Prostate gland (tissue), 1 donor: ENCODE results near the gene ATG4B.

Experiments
- POLR2A ChIP-seq: fragments of 450-650 bp; IDR thresholded peaks from one replicate; pipeline ENCODE4 v1.6.1; 2016; ENCODE audit warnings: antibody characterized with exemption, mild to moderate bottlenecking
- POLR2AphosphoS5 ChIP-seq: sonication (generic); formaldehyde crosslinking; IDR thresholded peaks from one replicate; pipeline ENCODE4 v1.6.1; 2017; ENCODE audit warnings: antibody characterized with exemption

GRCh38 chr2:241617431-241618154, 19.9 kb upstream of the ATG4B start:
- no peak for TF ChIP-seq POLR2A
- peak; percentile 73 for TF ChIP-seq POLR2AphosphoS5
